SIG-M5 treated with dmso at 0.1 percent for 504 hours (cell line): Measurements from ENCODE around the gene SLC35F4.
"Not testable (repeated sequence)": the region's sequence is repeated elsewhere in the genome, so short reads cannot be mapped to it uniquely, and the experiment has no call there.

ENCODE experiments used
- DNase-seq: peaks from one replicate; lab custom pipeline; 2025; ENCODE audit not compliant: unreplicated experiment; lab: John Stamatoyannopoulos, UW

Gene SLC35F4

DNA sequence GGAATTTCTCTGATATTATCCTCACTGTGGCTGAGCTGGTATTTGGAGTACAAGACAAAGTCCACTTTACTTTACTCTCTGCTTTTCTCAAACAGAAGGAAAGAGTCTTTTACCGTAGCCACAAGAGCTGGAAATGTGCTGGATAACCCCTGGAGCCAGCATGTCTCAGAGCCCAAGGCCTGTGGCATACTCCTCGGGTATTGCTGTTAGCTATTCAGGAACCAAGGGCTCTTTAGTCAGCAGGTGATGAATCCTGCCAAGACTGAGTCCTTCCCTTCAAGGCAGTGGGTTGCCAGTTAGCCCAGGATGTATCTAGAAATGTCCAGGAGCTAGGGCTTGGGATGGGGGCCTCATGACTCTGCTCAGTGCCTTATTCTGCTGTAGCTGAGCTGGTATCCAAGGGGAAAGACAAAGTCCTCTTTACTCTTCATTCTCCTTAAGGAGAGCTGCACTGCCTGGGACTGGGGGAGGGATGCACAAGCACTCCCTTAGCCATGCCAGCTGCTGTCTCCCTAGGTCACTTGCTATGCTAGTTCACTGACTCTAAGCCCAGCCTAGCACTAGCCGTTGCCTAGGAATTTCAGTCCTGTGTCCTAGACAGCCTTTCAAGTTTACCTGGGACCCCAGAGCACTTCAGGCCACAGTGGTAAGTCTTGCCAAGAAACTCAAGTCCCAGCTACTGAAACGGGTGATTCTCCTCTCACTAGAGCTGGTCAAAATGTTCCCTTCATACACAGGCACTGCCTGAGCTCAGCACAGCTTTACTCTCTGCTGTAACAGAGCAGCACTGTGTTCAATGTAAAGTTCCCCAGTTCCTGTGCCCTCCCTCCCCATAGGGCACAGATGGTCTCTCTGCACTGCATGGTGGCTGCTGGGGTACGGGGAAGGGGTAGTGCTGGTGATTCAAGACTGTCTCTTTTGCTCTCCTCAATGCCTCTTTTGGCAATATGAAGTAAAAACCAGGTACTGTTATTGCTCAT lies 136.4 kb downstream of the SLC35F4 start:
- DNase-seq: no peak

DNA sequence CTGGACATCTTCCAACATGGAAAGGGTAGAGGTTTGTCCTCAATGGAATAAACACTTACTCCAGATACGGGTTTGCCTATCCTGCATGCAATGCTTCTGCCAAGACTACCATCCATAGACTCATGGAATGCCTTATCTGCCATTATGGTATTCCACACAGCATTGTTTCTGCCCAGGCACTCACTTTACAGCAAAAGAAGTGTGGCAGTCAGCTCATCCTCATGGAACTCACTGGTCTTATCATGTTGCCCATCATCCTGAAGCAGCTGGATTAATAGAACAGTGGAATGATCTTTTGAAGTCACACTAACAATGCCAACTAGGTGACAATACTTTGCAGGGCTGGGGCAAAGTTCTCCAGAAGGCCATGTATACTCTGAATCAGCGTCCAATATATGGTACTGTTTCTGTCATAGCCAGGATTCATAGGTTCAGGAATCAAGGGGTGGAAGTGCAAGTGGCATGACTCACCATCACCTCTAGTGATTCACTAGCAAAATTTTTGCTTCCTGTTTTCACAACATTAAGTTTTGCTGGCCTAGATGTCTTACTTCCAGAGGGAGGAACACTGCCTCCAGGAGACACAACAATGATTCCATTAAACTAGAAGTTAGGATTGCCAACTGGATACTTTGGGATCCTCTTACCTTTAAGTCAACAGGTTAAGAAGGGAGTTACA lies 140.4 kb downstream of the SLC35F4 start:
- DNase-seq: no peak

DNA sequence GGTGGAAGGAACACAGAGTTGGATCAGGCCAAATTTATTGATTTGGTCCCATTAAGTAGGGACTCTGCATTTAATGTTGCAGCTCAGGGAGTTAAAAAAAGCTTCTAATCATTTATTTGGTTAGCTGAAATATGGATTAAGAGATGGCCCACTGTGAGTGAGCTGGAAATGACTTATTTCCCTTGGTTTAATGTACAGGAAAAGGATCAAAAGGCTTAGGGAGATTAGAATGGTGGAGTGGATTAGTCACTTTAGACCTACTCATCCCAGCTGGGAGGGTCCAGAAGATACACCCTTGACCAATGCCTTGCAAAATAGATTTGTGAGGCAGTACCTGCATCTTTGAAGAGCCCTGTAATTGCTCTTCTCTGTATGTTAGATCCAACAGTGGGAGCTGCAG lies 143.8 kb downstream of the SLC35F4 start:
- DNase-seq: not testable (repeated sequence)

DNA sequence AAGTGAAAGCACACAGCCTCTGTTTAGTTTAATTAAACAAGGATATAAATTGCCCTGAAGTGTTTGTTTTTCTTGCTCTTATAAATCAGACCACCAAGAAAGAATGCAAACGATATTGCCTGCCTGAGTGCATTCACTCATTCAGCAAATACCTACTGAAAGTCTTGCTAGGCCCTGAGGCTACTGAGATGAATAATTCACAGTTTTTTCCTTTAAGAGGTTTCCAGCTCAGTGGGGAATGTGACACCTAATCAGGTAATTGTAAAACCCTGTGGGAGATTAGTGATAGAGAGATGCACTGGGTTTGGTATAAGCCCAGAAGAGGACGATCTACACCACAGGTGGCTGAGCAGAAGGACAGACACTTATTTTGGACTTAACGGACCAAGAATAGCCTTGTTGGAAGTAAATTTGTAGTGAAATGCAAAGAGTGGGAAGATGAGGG lies 151.4 kb downstream of the SLC35F4 start:
- no peak for DNase-seq

DNA sequence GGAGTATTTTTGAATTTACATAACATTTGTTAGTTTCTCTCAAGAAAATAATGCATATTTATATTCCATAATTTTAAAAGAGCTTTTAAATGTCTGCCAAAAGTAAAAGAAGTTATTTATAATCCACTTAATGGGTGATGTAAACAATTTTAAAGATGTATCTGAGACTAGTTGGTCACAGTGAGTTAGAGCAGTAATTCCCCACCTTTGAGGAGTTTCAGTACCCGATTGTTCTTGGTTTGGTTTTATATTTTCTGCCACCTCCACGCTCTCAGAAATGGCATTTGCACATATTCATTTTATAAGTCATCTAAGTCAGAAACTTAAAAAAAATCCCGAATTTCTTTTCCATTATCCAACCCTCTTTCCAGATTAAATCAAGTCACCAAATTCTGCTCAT lies 153.2 kb downstream of the SLC35F4 start:
- no peak for DNase-seq

DNA sequence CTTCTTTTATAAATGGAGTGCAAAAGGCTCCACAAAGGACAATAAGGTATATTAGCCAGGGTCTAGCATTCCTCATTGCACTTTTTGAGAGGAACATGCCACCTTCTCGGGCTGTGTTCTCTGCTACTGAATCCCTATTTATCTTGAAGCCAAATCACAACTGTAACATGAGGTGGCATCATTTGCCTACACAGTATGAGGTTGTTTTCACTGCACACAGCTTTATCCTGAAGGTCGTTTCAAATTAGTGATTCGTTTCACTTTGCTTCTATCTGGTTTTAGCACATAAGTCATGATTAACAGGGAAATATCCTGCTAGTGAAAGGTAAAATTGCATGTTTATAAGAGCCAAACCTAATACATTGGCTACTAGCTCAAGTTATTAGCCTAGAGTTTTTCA lies 153.8 kb downstream of the SLC35F4 start:
- DNase-seq: no peak

DNA sequence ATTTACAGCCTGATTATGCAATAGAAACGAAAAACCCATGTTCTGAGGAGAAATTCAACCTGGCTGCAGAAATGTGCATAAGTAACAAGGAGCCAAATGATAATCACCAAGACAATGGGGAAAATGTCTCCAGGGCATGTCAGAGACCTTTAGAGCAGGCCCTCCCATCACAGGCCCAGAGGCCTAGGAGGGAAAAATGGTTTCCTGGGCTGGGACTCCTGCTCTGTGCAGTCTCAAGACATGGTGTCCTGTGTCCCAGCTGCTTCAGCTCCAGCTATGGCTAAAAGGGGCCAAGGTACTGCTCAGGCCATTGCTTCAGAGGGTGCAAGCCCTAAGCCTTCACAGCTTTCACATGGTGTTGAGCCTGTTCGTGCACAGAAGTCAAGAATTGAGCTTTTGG lies 156.0 kb downstream of the SLC35F4 start:
- no peak for DNase-seq

DNA sequence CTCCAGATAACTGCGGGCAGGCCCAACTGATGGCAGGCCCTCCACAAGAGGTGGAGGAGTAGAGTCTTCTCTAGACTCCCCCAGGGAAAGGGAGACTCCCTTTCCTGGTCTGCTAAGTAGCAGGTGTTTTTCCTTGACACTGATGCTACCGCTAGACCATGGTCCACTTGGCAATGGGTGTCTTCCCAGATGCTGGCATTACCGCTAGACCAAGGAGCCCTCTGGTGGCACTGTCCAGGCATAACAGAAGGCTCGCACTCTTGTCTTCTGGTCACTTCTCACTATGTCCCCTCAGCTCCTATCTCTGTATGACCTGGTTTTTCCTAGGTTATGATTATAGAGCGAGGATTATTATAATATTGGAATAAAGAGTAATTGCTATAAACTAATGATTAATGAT lies 156.8 kb downstream of the SLC35F4 start:
- DNase-seq: not testable (repeated sequence)

DNA sequence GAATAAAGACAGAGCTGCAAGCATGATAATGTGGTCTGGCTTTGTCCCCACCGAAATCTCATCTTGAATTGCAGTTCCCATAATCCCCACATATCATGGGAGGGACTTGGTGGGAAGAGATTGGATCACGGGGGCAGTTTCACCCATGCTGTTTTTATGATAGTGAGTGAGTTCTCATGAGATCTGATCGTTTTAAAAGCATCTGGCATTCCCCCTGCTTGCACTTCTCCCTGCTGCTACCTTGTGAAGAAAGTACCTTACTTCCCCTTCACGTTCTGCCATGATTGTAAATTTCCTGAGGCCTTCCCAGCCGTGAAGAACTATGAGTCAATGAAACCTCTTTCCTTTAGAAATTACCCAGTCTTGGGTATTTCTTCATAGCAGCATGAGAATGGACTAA lies 158.7 kb downstream of the SLC35F4 start:
- DNase-seq: no peak

DNA sequence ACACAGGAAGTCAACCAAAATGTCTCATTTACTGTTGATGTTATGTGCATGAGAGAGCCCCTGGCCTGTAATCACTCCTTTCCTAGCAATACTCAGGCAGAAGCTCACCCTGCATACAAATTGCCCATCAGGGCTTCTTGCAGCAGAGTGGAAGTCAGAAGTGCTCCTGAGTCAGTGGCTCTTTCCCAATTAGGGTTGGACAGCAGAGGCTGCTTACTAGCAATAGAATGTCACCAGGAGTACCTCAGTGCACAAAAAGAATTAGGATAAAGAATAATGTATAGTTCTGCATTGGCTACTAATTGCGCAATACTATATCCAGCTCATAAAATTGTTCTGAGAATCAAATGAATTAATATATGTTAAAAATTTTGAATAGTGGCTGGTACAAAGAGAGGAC lies 161.1 kb downstream of the SLC35F4 start:
- DNase-seq: no peak

DNA sequence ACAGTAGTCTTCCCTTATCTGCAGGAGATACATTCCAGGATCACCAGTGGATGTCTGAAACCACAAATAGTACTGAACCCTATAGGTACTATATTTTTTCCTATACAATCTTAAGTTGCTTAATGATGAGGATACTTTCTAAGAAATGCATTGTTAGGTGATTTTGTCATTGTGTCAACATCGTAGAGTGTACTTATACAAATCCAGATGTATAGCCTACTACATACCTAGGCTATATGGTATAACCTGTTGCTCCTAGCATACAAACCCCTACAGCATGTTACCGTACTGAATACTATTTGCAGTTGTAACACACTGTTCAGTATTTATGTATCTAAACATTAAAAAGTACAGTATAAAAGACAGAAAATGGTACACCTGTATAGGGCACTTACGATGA lies 165.9 kb downstream of the SLC35F4 start:
- no peak for DNase-seq

DNA sequence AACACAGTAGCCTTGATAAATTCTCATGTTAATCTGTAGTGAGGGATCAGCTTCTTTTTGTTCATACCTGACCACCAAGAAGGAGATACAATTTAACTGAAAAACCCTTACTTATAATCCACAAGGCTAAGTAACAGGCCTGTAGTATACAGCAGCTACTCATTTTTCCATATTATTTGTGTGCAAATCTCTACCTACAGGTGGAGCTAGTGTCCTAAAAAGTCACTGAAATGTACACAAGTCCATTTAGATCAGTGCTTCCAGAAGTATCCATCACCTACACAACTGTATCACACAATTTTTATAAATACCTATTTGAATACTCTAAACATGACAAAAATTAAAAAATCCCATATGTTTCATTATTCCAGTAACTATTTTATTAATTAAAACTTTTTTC lies 173.2 kb downstream of the SLC35F4 start:
- peak; percentile 34 for DNase-seq

DNA sequence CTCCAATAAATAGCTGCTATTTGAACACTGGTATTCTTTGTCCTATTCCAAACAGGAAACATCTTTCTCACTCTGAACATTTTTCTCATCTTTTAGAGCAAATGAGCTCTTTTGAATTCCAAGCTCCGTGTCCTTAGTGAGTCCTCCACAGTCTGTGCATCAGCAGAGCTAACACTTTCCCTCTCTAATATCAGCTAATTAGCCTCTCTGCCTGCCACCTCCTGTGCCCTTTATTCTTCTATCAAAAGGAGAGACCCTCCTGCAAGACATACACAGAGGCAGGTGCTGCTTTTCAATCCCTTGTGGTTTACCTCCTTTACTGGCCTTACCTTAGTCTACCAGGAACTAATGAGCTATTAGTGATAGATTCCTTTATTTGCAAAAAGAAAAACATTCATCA lies 178.5 kb downstream of the SLC35F4 start:
- no peak for DNase-seq

DNA sequence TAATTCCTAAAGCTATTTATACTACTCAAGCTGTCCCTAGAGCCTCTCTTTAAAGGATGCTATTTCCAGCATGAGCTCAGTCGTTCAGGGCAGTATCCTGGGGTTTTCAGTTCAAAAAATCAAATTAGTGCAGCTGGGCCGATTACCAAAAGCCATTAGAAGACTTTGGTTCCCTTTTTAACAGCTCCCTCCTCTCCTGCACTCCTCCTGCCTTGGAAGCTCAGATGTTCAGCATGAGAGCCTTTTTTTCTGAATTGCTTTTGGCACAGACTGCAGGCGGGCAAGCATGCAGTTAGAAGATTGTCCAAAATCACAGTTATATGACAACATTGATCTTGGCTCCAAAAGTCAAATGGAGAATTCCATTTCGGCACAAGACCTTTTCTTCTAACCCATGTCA lies 179.6 kb downstream of the SLC35F4 start:
- DNase-seq: no peak

DNA sequence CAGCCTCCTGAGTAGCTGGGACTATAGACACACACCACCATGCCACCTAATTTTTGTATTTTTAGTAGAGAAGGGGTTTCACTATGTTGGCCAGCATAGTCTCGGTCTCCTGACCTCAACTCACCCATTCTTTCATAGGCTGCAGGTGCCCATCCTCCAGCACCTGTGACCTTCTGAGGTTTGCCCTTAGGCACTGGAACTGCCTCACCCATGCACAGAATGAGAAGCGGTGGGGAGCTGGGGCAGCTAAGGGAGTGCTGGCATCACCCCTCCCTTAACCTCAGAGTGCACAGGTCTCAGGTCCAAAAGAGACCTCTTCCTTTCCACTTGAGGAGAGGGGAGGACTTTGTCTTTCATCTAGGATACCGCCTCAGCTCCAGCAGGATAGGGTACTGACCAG lies 194.9 kb downstream of the SLC35F4 start:
- DNase-seq: no peak

DNA sequence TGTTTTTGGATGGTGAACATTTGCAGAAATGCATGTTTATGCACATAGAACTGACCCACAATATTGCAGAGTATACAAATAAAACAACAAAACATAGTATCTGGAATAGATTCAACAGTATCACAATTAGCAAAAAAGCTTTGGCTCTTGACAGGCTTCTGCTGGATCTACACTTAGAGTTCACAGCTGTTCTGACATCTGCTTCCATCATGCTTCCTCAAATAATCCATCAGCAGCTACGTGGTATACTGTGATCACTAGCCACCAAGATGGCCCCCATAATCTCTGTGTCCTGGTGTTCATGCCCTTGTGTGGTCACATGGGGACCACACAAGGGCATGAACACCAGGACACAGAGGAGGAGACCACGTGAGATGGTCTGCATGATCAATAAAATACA lies 205.7 kb downstream of the SLC35F4 start:
- DNase-seq: no peak

DNA sequence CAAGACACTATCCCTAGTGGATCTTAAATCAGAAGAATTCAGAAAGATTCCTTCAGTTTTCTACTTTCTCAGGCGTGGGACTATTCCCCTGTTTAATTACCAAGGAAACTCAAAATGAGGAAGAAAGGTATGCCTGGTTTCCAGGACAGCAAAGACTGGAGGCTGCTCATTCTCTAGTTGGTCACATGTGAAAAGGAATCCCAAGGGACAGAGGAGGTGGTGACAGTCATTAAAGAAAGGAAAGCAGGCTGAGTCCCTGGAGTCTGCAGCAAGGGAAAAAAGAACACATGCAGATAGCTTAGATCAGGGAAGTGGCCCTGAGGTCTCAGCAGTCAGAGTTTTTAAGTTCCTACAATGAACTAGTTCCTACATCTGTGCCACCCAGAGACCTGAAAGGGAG lies 206.8 kb downstream of the SLC35F4 start:
- DNase-seq: no peak

DNA sequence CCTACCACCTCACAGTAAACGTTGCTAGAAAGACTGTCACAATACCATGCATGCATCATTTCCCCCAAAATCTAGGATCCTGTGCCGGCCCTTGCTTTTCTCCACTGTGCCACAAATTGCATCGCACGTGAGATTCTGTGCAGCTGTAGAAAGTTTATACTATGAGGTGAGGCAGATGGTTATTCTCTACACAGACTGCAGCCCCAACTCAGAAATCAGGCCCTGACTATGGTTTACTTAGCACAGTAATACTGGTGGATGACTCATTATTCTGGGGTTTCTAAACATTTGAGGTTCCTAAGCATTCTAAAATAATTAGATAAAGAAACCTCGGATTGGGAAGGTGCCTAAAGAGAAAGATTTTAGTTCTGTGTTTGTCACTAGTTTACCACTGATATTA lies 208.4 kb downstream of the SLC35F4 start:
- no peak for DNase-seq

DNA sequence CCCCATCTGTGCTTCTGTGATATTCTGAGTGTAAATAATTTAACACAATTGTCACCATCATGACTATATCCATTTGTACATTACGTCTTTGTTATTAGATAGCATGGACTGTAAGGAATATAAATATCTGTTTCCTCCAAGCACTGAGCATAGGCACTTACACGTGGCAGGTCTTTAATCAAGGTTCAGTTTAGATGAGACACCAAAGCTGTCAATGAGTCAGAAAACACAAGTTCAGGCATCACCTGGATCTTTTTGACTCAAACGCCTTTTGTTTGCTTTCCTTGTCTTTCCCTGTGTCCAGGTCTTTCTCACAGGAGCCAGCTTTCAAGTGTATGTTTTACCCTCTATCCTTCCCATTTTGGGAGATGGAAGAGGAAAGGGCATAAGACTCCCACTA lies 209.0 kb downstream of the SLC35F4 start:
- DNase-seq: no peak

DNA sequence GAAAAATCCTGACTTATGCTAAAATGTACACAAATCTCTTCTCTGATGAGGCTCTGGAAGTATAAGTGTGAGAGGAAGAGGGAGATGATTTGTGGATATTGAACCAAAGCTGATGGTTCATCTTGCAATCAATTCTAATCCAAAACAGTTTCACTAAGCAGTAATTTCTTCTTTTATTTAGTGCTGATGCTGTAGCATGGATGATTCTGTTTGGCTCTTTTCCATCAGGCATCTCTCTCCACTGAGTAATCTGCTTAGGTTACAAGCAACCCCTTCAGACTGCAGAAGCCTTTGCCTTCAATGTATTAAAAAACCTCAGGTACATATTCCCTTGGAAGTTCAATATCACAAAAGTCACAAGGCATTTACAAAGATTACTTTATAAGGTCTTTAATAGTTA lies 213.1 kb downstream of the SLC35F4 start:
- DNase-seq: no peak

DNA sequence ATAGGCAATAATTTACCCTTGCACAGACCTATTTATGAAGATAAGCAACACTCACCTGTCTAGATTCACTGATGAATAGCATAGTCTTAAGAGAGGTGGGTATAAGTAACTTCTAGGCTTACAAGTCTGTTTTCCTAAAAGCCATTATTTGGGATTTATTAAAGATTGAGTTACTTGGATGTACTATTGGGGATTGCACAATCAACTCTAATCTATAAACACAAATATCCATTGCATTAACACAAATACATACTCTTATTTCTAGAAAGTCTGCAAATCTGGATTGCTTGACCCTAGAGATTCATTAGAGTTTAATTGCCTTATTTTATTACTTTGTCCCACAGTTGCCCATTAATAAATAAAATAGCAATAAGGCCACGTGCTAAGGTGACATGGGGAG lies 224.1 kb downstream of the SLC35F4 start:
- DNase-seq: no peak

DNA sequence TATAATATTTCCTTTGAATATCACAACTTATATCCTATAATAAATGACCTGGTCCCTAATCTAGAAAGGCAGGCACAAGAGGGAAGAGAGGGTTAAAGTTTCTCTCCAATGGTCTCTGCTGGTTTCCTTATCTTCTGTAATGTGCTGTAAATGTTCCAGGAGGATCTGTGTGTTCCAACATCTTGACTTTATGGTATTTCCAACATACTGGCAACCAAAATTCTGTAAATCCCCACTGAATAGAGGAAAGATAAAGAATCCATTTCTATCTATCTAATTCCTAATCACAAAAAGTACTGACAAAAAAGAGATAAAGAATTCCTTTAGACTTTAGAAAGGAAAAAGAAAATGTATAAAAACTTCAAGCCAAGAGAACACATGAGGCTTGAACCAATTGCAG lies 225.9 kb downstream of the SLC35F4 start:
- no peak for DNase-seq
